GM19395 (cell line): ENCODE results near the gene ANTXR1.

ENCODE experiments used
- ATAC-seq: cut with Tn5 transposase; IDR thresholded peaks from one replicate; pipeline ENCODE4 v1.9.1; 2021; ENCODE audit warnings: mild to moderate bottlenecking, moderate library complexity; ENCODE audit not compliant: unreplicated experiment

Gene ANTXR1

DNA sequence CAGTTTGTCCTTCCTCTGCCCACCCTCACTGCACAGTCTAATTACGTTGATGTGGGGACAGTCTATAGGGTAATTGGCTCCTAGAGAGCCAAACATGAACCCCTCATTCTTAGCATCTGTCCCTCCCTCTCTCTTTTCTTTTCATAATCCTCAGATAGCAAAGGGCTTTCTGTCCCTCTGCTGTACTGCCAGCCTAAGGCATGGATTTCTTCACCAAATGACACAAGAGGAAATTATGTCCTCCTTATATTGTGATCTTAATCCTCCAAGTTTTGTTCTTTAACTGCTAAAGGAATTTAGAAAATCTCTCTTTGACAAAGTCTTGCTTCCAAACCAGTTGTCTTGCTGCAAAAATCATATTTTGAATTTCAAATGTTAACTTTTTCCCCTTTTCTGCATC, 18.5 kb downstream of the ANTXR1 start:
- no peak for ATAC-seq

DNA sequence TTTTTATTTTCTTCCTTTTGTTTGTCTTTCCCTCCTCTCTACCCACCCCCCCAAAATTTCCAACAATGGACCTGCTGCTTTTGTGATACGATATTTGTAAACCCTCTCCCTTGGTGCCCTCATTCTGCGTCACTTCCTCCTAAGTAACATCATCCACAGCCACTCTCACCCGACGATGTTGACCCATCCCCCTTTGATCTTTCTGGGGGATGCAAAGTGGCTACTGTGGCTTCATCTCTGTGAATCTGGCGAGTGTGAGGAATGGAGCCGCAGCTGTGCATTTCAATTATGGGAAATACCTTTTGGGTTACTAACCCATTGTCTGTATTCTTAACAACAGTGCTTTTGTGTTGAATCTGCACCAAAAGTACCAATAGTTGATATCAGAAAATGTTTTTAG, 19.4 kb downstream of the ANTXR1 start:
- no peak for ATAC-seq

DNA sequence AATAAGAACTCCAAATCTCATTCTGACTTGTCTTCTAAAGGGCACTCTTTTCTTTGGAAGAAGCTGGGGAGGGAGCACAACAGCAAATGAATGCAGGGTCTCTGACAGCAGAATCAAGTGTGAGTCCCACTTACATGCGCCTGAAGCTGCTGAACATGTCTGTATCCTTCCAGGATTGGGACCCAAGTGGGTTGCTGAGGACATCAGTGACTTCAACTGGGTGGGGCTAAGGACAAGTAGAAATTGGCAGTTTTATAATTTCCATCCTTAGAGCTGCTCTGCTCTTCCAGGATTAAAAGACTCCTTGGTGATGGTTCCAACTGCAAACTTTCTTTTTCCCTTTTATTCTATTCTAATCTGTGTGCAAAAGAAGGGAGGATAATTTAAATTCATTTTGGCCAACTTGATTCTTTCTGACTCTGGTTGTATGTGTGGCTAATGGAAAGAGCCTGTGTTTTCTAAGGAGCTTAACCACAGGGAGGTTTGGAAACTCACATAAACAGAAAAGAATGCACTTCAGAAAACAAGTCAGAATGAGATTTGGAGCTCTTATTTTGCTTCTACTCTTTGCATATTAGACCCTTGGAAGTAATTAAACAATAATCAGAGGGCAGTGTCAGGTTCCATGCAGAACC, 20.6 kb downstream of the ANTXR1 start:
- ATAC-seq = no peak

DNA sequence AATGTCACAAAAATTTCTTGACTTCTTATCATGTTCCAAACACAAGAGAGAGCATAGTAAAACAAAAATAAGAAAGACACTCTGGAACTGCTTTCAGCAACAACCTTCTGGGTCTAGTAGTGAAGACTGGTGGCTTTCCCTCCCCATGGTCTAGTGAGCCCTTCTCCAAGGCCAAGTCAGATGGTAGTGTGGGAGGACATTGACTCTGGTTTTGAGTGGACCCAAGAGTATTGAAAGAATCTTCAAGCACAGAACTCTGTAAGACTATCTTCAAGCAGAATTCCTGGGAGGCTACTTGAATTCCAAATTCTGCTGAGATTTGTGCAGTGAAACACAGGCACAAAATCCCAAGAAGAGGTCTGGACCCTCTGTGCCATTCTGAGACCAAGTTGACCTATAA, 21.1 kb downstream of the ANTXR1 start:
- no peak for ATAC-seq

DNA sequence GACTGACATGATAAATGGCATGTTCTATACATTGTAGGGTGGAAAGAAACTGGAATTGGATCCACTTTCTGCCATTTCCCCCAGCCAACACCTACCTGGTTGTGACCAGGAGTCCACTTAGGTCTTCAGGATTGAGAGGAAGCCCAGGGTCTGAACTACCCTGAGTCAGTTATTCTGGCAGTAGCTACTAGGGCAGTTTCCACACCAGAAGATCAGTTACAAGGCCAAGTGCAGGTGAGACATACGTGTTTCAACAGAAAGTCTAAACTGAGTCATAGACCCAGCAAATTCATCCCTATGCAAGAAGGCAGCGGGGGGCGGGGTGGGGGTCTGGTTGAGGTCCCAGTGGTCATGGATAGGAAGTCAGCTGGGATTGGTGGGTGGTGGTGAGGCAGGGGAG, 21.9 kb downstream of the ANTXR1 start:
- no peak for ATAC-seq

DNA sequence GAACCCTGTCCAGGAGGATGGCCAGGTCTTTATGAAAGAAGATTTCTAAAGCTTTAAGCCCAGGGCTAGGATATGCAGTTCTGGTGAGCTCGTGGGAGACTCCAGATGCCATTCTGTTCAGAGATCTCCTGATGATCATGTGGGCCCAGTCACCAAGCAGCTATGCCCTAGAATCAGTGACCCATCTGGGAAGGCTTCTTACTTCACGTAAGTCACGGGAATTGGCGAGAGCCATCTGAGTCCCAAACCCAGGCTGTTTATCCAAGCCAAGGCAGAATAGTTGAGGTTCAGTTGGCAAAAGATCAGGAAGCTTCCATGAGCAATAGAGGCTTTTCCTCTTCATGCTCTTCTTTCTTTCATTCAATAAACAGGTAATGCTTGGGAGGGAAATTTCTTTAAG, 23.9 kb downstream of the ANTXR1 start:
- ATAC-seq = no peak

DNA sequence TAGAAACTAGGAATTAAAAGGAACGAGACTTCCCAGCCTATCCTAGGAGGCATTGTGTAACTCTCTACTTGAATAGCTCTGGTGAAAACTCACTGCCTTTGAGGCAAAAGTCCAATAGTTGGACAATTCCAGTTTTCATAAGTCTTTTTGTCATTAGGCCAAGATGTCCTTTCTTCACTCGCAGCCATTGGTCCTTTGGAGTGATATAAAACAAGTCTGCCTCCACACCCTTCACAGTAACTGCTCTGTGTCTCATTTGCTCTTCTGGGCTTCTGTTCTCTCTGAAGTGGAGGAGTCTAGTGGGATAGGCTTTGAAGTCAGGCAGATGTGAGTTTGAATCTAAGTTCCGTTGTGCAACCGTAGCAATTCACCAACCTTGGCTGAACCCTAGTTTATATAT, 28.2 kb downstream of the ANTXR1 start:
- no peak for ATAC-seq

DNA sequence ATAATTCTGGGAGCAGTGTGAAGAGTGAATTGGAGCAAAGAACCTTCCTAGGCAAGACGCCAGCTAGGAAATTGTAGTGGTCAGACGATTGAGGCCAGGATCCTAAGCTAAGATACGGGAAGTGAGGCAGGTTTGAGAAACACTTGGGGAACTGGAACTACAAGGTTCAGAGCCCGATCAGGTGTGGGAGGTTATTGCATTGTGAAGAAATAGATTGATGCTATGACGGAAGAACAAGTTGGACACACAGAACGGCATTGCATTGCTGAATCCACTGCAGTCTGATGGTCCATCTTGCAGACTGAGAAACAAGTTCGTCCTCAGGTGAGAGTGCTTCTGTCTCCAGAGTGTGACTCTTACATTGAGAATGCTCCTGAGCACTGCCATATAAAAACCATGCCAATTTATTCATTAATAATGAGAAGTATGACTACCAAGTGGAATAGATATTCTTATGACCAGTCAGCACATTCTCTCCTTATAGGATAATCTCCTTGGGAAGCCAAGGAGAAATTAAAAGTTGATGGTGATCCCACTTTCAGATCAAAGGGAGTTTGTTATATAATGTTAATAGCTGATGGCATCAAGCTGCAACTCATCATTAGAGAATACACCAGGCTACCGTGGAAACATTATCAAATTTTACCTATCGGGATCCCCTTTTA, 30.9 kb downstream of the ANTXR1 start:
- no peak for ATAC-seq

DNA sequence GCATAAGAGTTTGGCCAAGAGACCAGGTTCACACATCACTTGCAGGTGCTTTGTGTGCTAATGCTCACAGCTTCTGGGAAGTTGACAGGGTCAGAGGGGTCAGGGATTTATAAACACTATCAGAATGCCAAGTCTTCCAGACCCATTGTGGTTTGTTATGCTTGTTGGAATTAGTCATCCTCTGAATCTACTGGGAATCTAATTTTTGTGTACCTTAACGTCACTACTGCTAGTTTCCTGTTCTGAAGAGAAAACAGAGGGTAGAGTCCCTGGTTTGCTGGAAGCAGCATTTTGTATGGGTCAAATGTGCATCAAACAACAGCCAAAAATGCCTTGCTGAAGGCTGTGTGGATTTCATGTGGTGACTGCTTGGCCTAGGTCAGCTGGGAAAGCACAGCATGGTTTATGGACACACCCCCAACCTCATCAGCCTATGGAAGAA, 33.3 kb downstream of the ANTXR1 start:
- no peak for ATAC-seq

DNA sequence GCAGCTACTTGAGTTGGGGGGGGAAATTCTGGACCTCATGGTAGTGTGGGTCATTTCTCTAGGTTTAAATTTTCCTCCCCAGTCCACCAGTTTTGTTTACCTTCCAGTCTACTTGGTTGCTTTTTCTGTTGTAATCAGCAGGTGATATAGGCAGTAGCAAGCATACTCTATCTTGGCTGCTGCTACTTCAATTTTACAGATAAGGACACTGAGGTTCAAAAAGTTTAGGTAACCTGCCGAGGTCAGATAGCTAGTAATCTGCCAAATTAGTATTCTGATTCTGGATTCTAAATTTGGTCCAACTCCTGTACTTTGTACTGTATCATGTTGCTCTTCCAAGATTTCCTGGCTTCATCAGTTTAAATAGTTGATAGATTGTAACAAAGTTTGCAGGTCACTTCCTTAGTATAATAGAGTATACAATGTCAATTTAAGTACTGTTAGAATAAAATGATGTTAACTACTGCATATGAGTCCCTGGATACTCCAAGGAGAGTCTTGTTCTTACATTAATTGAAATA, 34.7 kb downstream of the ANTXR1 start:
- ATAC-seq = no peak

DNA sequence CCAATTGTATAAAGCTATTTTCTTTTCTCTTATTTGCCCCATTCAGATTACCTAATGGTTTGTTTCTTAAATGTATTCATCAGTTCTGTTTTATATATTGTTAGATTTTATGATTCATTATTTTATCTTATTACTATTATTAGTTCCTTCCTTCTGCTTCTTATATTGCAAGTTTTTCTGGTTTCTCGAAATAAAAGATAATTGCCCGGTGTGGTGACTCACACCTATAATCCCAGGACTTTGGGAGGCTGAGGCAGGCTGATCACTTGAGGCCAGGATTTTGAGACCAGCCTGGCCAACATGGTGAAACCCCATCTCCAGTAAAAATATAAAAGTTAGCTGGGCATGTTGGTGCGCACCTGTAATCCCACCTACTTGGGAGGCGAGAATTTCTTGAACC, 37.8 kb downstream of the ANTXR1 start:
- ATAC-seq = no peak

DNA sequence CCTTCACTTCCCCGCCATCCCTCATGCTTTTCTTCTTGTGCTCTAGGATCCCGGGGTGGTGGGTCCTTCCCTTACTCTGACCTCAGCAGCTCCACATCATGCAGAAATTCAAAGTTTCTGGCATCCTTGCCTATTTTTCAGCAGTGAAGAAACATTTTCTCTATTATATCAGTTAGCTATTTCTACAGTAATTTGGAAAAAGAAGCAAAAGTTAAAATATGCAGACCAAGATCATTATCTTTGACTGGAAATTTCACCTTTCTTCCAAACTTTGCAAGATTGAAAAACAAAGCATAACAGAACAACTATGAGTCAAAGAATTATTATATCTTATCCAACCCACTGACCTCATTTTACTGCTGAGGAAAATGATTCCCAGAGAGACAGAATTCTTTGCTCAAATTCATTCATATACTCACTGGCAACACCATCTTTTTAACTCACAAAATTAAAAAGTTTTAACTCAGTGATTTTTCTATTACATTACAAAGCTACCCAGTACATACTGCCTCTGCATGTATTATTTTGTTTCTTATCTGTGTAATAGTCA, 40.5 kb downstream of the ANTXR1 start:
- no peak for ATAC-seq

DNA sequence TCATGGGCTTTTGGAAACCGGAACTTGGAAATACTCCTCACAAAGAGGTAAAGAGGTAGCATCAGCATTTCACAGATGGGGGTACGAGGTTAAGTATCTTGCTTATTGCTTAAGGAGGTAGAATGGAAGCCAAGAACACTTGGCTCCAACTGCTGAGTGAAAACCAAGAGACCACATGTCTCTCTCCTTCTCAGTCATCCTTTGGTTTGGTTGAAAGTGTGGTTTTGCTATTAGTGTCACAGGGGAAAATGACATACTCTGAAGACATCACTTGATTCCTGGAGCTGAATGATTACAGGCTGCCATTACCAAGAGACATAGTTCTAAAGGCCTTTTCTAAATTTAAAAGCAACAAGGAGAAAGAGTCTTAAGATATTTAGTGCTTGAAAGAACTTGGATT, 41.5 kb downstream of the ANTXR1 start:
- ATAC-seq = peak; percentile 88

DNA sequence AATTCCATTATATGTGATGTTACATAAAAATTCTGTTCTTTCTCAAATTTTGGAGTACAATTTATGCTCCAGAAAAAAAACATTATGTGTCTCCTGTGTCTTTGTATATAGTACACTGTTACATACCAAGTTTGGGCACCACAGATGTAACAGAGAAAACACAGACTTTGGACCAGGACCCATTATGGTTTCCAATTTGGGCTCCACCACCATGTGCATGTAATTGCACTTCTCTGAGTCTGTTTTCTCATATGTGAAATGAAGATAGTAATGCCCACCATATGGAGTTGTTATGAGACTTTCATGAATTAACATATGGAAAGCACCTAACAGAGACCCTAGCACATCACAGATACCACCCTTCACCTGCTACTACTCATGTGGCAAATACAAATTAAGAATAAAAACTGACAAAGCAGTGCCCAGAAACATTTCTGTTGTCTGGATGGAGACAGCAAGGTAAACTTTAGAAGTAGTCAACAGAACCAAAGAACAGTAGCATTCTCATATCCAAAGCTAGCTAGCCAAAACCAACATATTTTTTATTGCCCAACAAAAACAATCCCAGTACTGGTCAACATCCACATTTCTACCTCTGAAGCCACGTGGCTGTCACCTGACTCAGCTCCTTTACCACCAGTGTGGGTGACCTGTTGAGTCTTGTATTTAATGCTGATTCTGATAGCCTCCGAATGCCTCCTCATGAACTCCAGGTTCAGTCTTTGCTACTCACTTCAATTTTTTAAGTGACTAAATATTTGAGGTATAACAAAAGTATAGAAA, 42.9 kb downstream of the ANTXR1 start:
- ATAC-seq = no peak

DNA sequence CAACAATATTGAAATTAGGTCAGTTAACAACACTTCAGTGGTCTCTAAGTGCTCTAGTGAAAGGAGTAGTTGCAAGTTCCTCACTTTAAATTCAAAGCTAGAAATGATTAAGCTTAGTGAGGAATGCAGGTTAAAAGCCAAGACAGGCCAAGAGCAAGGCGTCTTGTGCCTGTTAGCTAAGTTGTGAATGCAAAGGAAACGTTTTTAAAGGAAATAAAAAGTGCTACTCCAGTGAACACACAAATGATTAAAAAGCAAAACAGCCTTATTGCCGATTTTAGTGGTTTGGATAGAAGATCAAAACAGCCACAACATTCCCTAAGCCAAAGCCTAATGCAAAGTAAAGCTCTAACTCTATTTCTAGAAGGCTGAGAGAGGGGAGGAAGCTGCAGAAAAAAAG, 44.7 kb downstream of the ANTXR1 start:
- no peak for ATAC-seq

DNA sequence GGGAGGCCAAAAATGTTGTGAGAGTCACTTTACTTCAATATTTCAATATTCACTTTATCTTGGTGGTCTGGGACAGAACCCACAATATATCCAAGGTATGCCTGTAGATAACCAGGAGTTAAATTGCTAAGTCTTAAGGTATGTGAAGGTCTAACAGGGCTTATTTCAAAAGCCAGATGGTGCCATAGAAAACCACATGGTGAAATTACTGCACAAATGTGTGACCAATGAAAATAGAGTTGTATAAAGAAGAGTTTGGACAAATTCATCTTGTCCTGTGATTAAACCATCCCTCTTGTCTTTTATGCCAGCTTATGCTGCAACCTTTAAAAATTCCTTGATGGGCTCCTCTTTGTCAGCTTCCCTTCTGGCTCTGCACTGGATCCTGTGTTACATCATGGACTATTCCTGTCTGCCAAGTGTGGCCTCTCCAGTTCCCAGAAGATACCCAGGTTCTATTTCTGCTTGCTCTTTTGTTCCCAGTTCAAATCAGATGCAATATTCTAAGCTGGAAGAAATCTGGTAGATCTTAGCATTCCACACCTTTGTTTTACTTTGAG, 46.8 kb downstream of the ANTXR1 start:
- ATAC-seq = no peak

DNA sequence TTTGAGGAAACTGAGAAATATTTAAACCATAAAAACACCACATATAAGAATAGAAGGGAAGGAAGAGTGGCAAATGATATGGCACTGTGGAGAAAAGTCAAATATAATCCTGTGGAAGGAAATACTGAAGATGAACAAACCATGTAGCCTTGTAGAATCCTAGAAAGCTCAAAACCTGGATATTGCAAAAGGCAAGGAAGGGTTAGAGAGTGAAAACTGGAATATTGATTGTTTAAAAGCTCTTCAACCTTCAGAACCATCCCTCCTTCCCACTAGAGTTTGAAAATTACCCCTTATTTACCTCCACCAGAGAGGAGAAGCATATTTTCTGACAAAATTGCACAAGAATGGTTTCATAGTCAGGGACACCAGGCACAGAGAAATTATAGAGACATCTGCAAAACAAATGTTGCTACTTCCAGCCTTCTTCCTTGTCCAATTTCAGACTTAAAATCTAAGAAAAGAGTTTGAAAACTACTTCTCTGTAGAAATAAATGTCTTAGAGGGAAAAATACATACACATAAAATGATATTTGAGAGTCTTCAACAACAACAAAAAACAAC, 48.0 kb downstream of the ANTXR1 start:
- no peak for ATAC-seq

DNA sequence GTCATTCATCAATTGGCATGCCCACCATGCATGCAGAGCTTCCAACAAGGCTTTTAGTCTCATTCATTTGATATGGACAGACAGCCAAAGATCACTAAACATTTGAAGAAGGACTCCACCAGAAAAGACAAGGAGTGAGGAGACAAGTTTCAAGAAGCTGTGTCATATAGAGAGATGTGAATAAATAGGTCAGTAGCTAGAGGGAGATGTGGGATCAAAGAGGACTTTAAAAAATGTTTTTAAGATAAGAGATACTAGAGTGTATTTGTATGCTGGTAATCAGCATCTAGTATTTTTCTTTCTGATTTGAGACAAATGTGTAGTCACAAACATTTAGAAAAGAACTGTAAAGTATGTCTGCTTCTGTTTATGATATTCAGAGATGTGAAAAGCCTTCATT, 48.5 kb downstream of the ANTXR1 start:
- no peak for ATAC-seq

DNA sequence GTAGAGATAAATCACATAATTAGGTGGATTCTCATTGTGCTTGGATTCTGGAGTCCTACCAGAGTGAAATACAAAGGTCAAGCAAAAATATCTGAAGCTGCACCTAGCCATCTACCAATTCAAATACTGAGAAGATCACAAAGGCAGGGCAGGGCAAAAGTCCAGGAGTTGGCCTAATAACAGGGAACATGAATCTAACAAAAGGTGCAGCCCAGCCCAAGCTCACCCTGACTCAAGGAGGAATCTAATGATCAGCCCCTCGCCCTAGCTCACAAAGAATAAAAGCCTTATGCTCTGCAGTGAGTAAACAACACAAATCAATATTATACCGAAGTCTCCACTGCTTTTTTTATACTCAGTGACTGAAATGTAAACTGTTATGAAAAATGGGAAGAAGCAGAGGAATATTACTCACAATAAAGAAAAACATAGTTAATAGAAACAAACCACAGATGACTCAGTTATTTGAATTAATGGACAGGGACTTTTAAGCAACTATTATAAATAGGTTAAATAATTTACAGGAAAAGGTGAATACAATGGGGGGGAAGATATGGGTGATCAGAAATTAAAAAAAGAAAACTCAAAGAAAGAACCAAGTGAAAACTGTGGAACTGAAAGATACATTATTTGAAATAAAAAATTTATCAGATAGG, 49.5 kb downstream of the ANTXR1 start:
- ATAC-seq = no peak

DNA sequence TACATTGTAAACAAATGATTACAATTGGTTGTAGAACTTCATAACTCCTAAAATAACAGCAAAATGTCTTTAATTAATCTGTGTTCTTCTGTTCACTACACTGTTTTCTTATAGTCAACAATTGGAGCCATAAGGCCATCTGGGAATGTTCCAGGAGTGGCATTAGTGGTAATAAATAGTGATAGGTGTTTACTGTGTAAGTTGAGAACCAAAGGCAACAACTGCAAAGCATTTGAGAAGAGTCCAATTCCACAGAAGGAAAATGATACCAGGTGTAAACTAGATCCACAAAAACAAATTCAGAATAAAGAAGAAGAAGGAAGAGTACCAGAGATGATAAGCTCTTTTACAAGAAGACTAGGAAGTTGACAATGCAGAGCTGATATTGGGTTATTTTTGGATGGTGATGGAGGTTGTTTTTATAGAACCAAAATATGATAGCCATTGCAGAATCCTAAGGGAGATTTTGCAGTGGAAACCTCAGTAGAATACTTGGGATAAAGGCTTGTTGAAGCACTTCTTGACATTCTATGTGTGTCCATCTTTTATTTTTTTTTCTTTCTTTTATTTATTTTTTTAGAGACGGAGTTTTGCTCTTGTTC, 52.9 kb downstream of the ANTXR1 start:
- ATAC-seq = no peak
